A673 (cell line): Measurements from ENCODE around the gene MAP1S. TPM values are rescaled to one million over a fixed set of nuclear protein-coding genes. Genes with fewer than 3 reads are reported as not detected.

Experiments used
- BruUV-seq: library from RNA; stranded (reverse); fragments of 400-500 nt; replicated peaks from 2 replicates; lab custom pipeline; 2021; lab: Mats Ljungman, UMichigan
- CTCF ChIA-PET: fragments of 300-600 bp; sonication (Branson Sonifier 250); formaldehyde crosslinking; loops from one replicate; lab custom pipeline; 2022; ENCODE audit warnings: antibody characterized with exemption; lab: Charles Lee
- POLR2A ChIA-PET: fragments of 300-600 bp; sonication (Branson Sonifier 250); formaldehyde crosslinking; loops from one replicate; lab custom pipeline; 2022; ENCODE audit warnings: antibody characterized with exemption; ENCODE audit not compliant: low non-redundant PET; lab: Charles Lee
- DNase-seq: peaks from one replicate; pipeline ENCODE4 v3.0.0-alpha.2; 2015; ENCODE audit warnings: low spot score
- H3K27ac ChIP-seq: fragments of 200-600 bp; sonication (generic); 2 replicates; pipeline ENCODE4 v1.5.1; 2016; ENCODE audit warnings: mixed run types, low read depth, mild to moderate bottlenecking, mixed read lengths, antibody characterized with exemption, low read length; ENCODE audit not compliant: poor library complexity, severe bottlenecking
- H3K27me3 ChIP-seq: fragments of 200-600 bp; sonication (generic); replicated peaks from 2 replicates; pipeline ENCODE4 v1.6.1; 2017; ENCODE audit warnings: mixed run types, low read depth, mild to moderate bottlenecking, mixed read lengths, antibody characterized with exemption, low read length; ENCODE audit not compliant: insufficient read depth, poor library complexity
- H3K36me3 ChIP-seq: fragments of 200-600 bp; sonication (generic); 2 replicates; pipeline ENCODE4 v1.6.1; 2016; ENCODE audit warnings: mixed run types, mild to moderate bottlenecking, mixed read lengths, antibody characterized with exemption, low read length; ENCODE audit not compliant: insufficient read depth, poor library complexity, severe bottlenecking
- H3K4me1 ChIP-seq: fragments of 200-600 bp; sonication (generic); 2 replicates; pipeline ENCODE4 v1.6.1; 2017; ENCODE audit warnings: mixed run types, mild to moderate bottlenecking, mixed read lengths, antibody characterized with exemption, low read length; ENCODE audit not compliant: insufficient read depth, poor library complexity, severe bottlenecking
- H3K4me3 ChIP-seq: fragments of 200-600 bp; sonication (generic); 2 replicates; pipeline ENCODE4 v1.5.1; 2016; ENCODE audit warnings: low read depth, mixed run types, mild to moderate bottlenecking, mixed read lengths, low read length; ENCODE audit not compliant: poor library complexity, severe bottlenecking
- H3K9me3 ChIP-seq: fragments of 200-600 bp; sonication (generic); 2 replicates; pipeline ENCODE4 v1.6.1; 2016; ENCODE audit warnings: mixed run types, low read depth, mild to moderate bottlenecking, mixed read lengths, antibody characterized with exemption, low read length; ENCODE audit not compliant: poor library complexity, severe bottlenecking
- EZH2 ChIP-seq: fragments of 200-600 bp; sonication (generic); IDR thresholded peaks from 2 replicates; pipeline ENCODE4 v1.6.1; 2017; ENCODE audit warnings: borderline replicate concordance, low read depth, mild to moderate bottlenecking, mixed read lengths, antibody characterized with exemption, low read length; ENCODE audit not compliant: poor library complexity, severe bottlenecking
- intact Hi-C: fragments of 100-400 bp; cut with micrococcal nuclease; formaldehyde crosslinking; loops from one replicate; pipeline ENCODE4 v1.10.0; 2022; ENCODE audit not compliant: unreplicated experiment
- total RNA-seq: library from RNA; stranded (reverse); gene quantifications from 2 replicates; pipeline ENCODE4 v1.2.3, GENCODE V29; 2021
- TF ChIP-seq, protein P1 (sequence below): fragments of 300-800, 200-600 bp; sonication (generic); conservative IDR thresholded peaks from 2 replicates; pipeline ENCODE4 v1.5.1; 2017; ENCODE audit warnings: low read depth, mild to moderate bottlenecking, antibody characterized with exemption, low read length, moderate library complexity, mixed read lengths

Gene MAP1S
- total RNA-seq, 1 experiment from 2014 or later, result 87.3 TPM

DNA sequence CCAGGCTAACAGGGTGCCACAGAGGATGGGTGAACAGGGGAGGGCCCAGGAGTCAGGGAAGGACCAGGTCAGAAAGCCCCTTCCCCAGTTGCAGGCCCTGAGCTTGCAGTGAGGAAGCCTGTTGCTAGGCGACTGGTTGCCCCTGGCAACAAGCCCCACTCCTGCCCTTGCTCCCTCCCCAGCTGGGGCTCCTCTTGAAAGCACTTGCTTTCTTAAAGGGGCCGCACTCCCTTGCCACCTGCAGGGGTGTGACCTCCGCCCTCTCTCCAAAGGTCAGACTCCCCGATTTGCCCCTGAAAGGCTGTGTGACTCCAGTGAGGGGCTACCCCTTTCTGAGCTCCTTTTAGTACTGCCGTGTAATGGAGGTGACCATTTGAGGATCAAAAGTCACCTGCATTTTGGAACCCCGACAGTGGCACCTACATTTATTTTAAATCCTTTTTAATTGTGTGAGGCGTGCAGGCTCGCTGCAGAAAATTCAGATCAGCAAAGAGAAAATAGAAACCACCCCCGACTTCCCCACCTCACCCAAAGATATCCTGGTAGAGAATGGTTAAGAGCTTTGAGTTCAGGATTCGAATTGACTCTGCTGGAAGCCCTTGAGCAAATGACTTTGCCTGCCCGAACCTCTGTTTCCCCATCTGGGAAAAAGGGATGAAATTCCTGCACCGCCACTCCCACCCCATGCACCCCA is 36.8 kb downstream of the MAP1S start:
- Histone ChIP-seq H3K27me3 (no peaks in the 10 kb centered on the region), H3K4me1 (peaks cover 12% of the 10 kb centered on the region), H3K4me3 (no peak overlapping the region), H3K9me3 (no peaks in the 10 kb centered on the region), H3K27ac (no peak overlapping the region), H3K36me3 (no peaks in the 10 kb centered on the region)
- DNase-seq, result peak; percentile 67
- no TSS peak for BruUV-seq
- no peak for TF ChIP-seq EZH2
- TF ChIP-seq, protein P1, sequence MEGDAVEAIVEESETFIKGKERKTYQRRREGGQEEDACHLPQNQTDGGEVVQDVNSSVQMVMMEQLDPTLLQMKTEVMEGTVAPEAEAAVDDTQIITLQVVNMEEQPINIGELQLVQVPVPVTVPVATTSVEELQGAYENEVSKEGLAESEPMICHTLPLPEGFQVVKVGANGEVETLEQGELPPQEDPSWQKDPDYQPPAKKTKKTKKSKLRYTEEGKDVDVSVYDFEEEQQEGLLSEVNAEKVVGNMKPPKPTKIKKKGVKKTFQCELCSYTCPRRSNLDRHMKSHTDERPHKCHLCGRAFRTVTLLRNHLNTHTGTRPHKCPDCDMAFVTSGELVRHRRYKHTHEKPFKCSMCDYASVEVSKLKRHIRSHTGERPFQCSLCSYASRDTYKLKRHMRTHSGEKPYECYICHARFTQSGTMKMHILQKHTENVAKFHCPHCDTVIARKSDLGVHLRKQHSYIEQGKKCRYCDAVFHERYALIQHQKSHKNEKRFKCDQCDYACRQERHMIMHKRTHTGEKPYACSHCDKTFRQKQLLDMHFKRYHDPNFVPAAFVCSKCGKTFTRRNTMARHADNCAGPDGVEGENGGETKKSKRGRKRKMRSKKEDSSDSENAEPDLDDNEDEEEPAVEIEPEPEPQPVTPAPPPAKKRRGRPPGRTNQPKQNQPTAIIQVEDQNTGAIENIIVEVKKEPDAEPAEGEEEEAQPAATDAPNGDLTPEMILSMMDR, result no peak
- ChIA-PET POLR2A (no interaction called here), CTCF (no interaction called here)
- intact Hi-C loops, result no loop called here

DNA sequence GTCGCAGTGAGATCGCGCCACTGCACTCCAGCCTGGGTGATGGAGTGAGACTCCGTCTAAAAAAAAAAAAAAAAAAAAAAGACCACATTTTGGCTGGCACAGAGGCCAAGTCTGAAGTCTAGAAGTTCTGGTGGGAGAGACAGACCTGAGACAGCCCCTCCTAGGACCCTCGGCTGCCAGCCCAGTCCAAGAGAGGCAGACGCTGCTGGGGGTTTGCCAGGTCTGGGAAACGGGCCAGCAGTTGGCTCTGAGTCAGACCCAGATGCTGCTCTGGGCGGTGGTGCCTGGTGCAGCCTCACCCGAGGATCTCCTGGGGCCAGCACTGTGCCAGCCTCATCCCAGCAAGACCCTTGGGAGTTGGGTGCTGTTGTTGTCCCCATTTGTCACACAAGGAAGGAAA is 37.8 kb downstream of the MAP1S start:
- no peaks in the 10 kb centered on the region for H3K27me3 ChIP-seq
- ChIA-PET POLR2A (no interaction called here), CTCF (interaction anchor here (1.4 kb wide), 1 partner anchor 9 kb away, joined by 6 read pairs; no protein-coding TSS in a partner anchor)
- no peak overlapping the region for H3K4me3 ChIP-seq
- H3K4me1 ChIP-seq, result peaks cover 12% of the 10 kb centered on the region
- intact Hi-C loops, result no loop called here
- DNase-seq, result peak; percentile 65
- H3K36me3 ChIP-seq, result no peaks in the 10 kb centered on the region
- BruUV-seq, result no TSS peak
- no peak overlapping the region for H3K27ac ChIP-seq
- TF ChIP-seq, protein P1, result no peak
- TF ChIP-seq EZH2, result no peak
- no peaks in the 10 kb centered on the region for H3K9me3 ChIP-seq

DNA sequence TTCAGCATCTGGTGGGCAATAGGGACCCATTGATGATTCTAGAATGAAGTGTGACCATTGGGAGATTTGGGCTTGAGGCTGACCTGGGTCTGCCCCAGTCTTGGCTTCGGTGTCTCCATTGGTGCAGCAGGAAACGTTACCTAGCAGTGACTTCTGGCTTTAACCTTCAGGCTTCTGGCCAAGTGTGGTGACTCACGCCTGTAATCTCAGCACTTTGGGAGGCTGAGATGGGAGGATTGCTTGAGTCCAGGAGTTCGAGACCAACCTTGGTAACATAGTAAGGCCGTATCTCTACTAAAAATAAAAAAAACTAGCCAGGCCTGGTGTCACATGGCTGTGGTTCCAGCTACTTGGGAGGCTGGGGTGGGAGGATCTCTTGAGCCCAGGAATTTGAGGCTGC is 39.2 kb downstream of the MAP1S start:
- intact Hi-C loops, result no loop called here
- Histone ChIP-seq H3K27me3 (no peaks in the 10 kb centered on the region), H3K27ac (no peak overlapping the region), H3K9me3 (no peaks in the 10 kb centered on the region), H3K36me3 (no peaks in the 10 kb centered on the region), H3K4me1 (peaks cover 12% of the 10 kb centered on the region), H3K4me3 (no peak overlapping the region)
- no peak for TF ChIP-seq EZH2
- TF ChIP-seq, protein P1, result no peak
- no TSS peak for BruUV-seq
- no peak for DNase-seq
- ChIA-PET POLR2A (no interaction called here), CTCF (interaction anchor here (0.6 to 1.4 kb wide), 2 partner anchors 8 to 45 kb away, joined by 3 to 6 read pairs; no protein-coding TSS in a partner anchor)
